Peyer's patch (tissue), 4 donors: ENCODE data around the gene PSMB11. TPM values are rescaled to one million over a fixed set of nuclear protein-coding genes. Genes with fewer than 3 reads are reported as not detected.

Source experiments
- DNase-seq, 3 donors: peaks; one replicate each; pipeline ENCODE4 v3.0.0-alpha.2; 2017 to 2019
- H3K27ac ChIP-seq, 4 donors: fragments of 200-600 bp; sonication (generic); one replicate each; pipeline ENCODE4 v1.5.1; 2016 to 2019
- H3K27me3 ChIP-seq, 2 donors: fragments of 200-600 bp; sonication (generic); one replicate each; pipeline ENCODE4 v1.5.1; 2019
- H3K36me3 ChIP-seq, 3 donors: fragments of 200-600 bp; sonication (generic); one replicate each; pipeline ENCODE4 v1.5.1; 2016 to 2019
- H3K4me1 ChIP-seq, 4 donors: fragments of 200-600 bp; sonication (generic); one replicate each; pipeline ENCODE4 v1.5.1; 2016 to 2019
- H3K4me3 ChIP-seq, 4 donors: fragments of 200-600 bp; sonication (generic); 1 replicate in 3 of 4; 2 replicates in 1 of 4; pipeline ENCODE4 v1.5.1; 2016 to 2019; ENCODE audit warnings: mild to moderate bottlenecking in 1 of 4
- H3K9me3 ChIP-seq, 4 donors: fragments of 200-600 bp; sonication (generic); one replicate each; pipeline ENCODE4 v1.5.1; 2016 to 2019; ENCODE audit warnings: mild to moderate bottlenecking in 1 of 4
- CTCF ChIP-seq, 6 experiments: fragments of 450-650 bp in 4 of 6; fragments of 200-600 bp in 2 of 6; sonication (generic) in 1 of 6; IDR thresholded peaks; one replicate each; pipeline ENCODE4 v1.5.1; 2017 to 2019; ENCODE audit warnings: antibody characterized with exemption in 6 of 6, mild to moderate bottlenecking in 3 of 6, moderate library complexity in 1 of 6
- POLR2A ChIP-seq, 2 donors: fragments of 450-650 bp; IDR thresholded peaks; one replicate each; pipeline ENCODE4 v1.5.1; 2017; ENCODE audit warnings: antibody characterized with exemption in 2 of 2, mild to moderate bottlenecking in 2 of 2, moderate library complexity in 2 of 2
- total RNA-seq, 4 donors: library from RNA; depleted of rRNA; stranded (reverse); fragments of >200 nt; gene quantifications; one replicate each; pipeline ENCODE4 v1.1.0, GENCODE V29; 2016

PSMB11 gene
- total RNA-seq, 4 donors from 2014 or later = not detected

- no peak overlapping the region for H3K27ac ChIP-seq
- DNase-seq = peak in 1 of 3 donors; percentile 38
Observed at GRCh38 chr14:23047751-23048693, 6.0 kb downstream of the PSMB11 start.

DNA sequence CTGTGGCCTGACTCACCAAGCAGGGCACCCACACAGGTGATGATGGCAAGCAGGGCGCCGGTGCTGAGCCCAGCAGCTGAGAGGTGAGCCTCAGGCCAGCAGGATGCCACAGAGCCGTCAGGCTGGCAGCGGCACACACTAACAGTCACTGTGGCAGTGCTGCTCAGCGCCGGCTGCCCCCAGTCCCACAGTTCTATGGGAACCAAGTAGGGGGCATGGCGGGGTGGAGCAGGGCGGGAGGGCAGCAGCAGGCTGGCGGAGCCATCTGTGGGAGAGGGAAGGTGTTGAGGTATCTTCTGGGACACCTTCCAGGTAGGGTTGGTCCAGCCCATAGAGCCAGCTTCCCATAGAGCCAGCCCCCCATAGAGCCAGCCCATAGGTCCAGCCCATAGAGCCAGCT is 7.0 kb downstream of the PSMB11 start:
- H3K36me3 ChIP-seq = no peaks in the 10 kb centered on the region
- no peak overlapping the region for H3K27ac ChIP-seq
- no peak overlapping the region for H3K4me3 ChIP-seq
- H3K9me3 ChIP-seq = no peaks in the 10 kb centered on the region
- peak in 1 of 3 donors; percentile 33 for DNase-seq
- peaks cover 0 to 7% (median 0%) of the 10 kb centered on the region in 4 donors for H3K4me1 ChIP-seq
- TF ChIP-seq POLR2A (IDR thresholded peaks at IDR 0.05) (no peak), CTCF (IDR thresholded peaks at IDR 0.05) (no peak)
- no peaks in the 10 kb centered on the region for H3K27me3 ChIP-seq

More at GRCh38 chr14:23047751-23048693, 6.0 kb downstream of the PSMB11 start:
- no peak for TF ChIP-seq CTCF (IDR thresholded peaks at IDR 0.05)
- TF ChIP-seq POLR2A (IDR thresholded peaks at IDR 0.05) = no peak
- H3K9me3 ChIP-seq = no peaks in the 10 kb centered on the region
- H3K36me3 ChIP-seq = no peaks in the 10 kb centered on the region
- no peak overlapping the region for H3K4me3 ChIP-seq
- H3K27me3 ChIP-seq = no peaks in the 10 kb centered on the region
- H3K4me1 ChIP-seq = peaks cover 0 to 7% (median 0%) of the 10 kb centered on the region in 4 donors

DNA sequence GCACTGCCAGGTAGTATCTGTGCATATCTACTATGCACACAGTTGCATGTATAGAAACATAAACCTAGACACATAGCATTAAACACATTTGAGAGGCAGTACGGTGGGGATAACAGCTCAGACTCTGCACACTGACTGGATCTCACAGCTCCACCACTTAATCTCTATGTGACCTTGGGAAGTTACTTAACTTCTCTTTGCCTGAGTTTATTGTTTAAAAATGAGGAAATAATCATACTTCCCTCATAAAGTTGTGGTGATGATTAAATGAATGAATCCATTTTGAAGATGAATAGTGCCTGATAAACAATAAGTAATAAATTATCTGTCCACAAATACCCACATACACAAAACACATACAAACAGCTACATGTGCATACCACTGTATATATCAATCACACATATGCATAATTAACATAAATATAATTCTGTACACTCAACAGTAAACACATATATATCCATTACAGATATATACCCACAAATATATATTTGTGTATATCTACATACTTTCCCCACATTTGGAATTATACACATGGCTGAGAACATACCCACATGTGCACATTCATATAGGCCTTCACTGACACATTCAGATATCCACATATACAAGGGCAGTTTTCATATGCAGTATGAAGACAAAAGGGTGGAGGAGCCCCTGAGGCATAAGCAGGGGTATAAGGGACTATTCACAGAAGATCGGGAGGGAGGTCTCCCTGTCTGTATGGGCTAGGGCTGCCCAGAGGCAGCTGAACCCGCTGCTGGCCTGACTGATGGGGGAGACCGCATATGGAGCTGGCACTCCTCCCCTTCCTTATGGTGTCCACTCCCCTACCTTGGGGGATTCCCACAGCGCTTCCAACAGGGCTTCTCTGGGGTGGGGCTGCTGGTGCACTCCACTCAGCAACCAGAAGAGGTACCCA is 9.4 kb downstream of the PSMB11 start:
- H3K27ac ChIP-seq = no peak overlapping the region

GRCh38 chr14:23052182-23052623 is 10.2 kb downstream of the PSMB11 start:
- no peaks in the 10 kb centered on the region for H3K27me3 ChIP-seq
- no peak overlapping the region for H3K27ac ChIP-seq
- H3K4me1 ChIP-seq = peaks cover 0 to 12% (median 5%) of the 10 kb centered on the region in 4 donors
- TF ChIP-seq CTCF (IDR thresholded peaks at IDR 0.05) = peak in 1 of 6 experiments; percentile 5
- no peak for TF ChIP-seq POLR2A (IDR thresholded peaks at IDR 0.05)
- no peak overlapping the region for H3K4me3 ChIP-seq
- no peaks in the 10 kb centered on the region for H3K9me3 ChIP-seq
- no peaks in the 10 kb centered on the region for H3K36me3 ChIP-seq
- peak in 1 of 3 donors; percentile 50 for DNase-seq

More for the DNA sequence above, 9.4 kb downstream of the PSMB11 start:
- H3K4me3 ChIP-seq = no peak overlapping the region
- peak in 1 of 3 donors; percentile 16 for DNase-seq
- H3K4me1 ChIP-seq = peaks cover 0 to 4% (median under 1%) of the 10 kb centered on the region in 4 donors
- H3K9me3 ChIP-seq = no peaks in the 10 kb centered on the region
- no peaks in the 10 kb centered on the region for H3K27me3 ChIP-seq
- no peaks in the 10 kb centered on the region for H3K36me3 ChIP-seq
- TF ChIP-seq POLR2A (IDR thresholded peaks at IDR 0.05) = no peak
- no peak for TF ChIP-seq CTCF (IDR thresholded peaks at IDR 0.05)

DNA sequence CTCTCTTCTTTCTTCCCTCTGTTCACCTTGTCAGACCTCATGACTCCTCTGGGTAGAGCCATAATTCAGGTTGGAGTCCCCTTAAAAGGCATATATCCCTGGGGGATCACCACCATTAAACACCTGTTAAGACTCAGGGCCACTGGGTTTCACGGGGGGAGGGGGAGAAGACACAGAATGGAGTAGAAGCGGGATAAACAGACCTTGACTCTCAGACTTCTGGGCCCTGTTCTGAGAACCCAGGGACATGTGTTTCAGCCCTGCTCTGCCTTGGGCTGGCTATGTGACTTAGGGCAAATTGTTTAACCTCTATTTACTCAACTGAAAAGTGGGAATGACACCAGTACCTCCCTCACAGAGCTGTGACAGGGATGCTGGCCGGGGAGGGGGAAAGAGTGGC is 10.7 kb downstream of the PSMB11 start:
- H3K27me3 ChIP-seq = no peaks in the 10 kb centered on the region
- peaks cover 0 to 13% (median 6%) of the 10 kb centered on the region in 4 donors for H3K4me1 ChIP-seq
- no peaks in the 10 kb centered on the region for H3K36me3 ChIP-seq
- no peak overlapping the region for H3K4me3 ChIP-seq
- no peak overlapping the region for H3K27ac ChIP-seq
- peak in 1 of 3 donors; percentile 21 for DNase-seq
- TF ChIP-seq POLR2A (IDR thresholded peaks at IDR 0.05) (no peak), CTCF (IDR thresholded peaks at IDR 0.05) (no peak)
- no peaks in the 10 kb centered on the region for H3K9me3 ChIP-seq
